ENCODE data around the gene PEPD.

GRCh38 chr19:33363476-33363875, 158.1 kb downstream of the PEPD start:
- TF ChIP-seq CTCF (IDR thresholded peaks at IDR 0.05) = no peak
- TF ChIP-seq POLR2AphosphoS5 (IDR thresholded peaks at IDR 0.05) = no peak
- TF ChIP-seq POLR2A (IDR thresholded peaks at IDR 0.05) = no peak
